CD4-positive, alpha-beta memory T cell (primary cell): ENCODE measurements around the gene ACSS1. TPM values are rescaled to one million over a fixed set of nuclear protein-coding genes. Genes with fewer than 3 reads are reported as not detected.

Source experiments
- CTCF ChIA-PET: fragments of 350-600 bp; sonication (Branson Sonifier 250); formaldehyde crosslinking; loops from one replicate; lab custom pipeline; 2021; ENCODE audit warnings: inconsistent platforms; ENCODE audit not compliant: partially characterized antibody; lab: Charles Lee
- POLR2A ChIA-PET: fragments of 350-600 bp; sonication (Branson Sonifier 250); formaldehyde crosslinking; loops from one replicate; lab custom pipeline; 2021; ENCODE audit not compliant: partially characterized antibody; lab: Charles Lee
- DNase-seq, 5 donors: peaks; one replicate each; pipeline versions ENCODE4 v3.0.0 to v3.0.0-alpha.2; 2020 to 2022; ENCODE audit warnings: mixed read lengths in 1 of 5
- H3K27ac ChIP-seq: one replicate; pipeline ENCODE4 v1.7.0; 2013; ENCODE audit warnings: low read depth, low read length
- H3K27me3 ChIP-seq: 2 replicates; pipeline ENCODE4 v1.7.0; 2013; ENCODE audit warnings: mild to moderate bottlenecking, low read length, moderate library complexity; ENCODE audit not compliant: insufficient read depth
- H3K36me3 ChIP-seq: 2 replicates; pipeline ENCODE4 v1.7.0; 2013; ENCODE audit warnings: mild to moderate bottlenecking, low read length, moderate library complexity; ENCODE audit not compliant: insufficient read depth
- H3K4me1 ChIP-seq: 2 replicates; pipeline ENCODE4 v1.7.0; 2013; ENCODE audit warnings: mild to moderate bottlenecking, low read length, moderate library complexity; ENCODE audit not compliant: insufficient read depth
- H3K4me3 ChIP-seq, 2 donors: one replicate each; pipeline ENCODE4 v1.7.0; 2013; ENCODE audit warnings: low read length in 2 of 2, mild to moderate bottlenecking in 1 of 2
- H3K9me3 ChIP-seq, 2 donors: one replicate each; pipeline ENCODE4 v1.7.0; 2013; ENCODE audit warnings: low read length in 2 of 2, control low read depth in 1 of 2; ENCODE audit not compliant: control insufficient read depth in 1 of 2
- H3K27ac Mint-ChIP-seq, 7 donors: one replicate each; pipeline ENCODE4 v1.8.0; 2020 to 2021; ENCODE audit warnings: mixed read lengths in 7 of 7, mild to moderate bottlenecking in 6 of 7, inconsistent platforms in 3 of 7, moderate library complexity in 3 of 7
- H3K27me3 Mint-ChIP-seq, 2 donors: one replicate each; pipeline ENCODE4 v1.8.0; 2020 to 2021; ENCODE audit warnings: mixed read lengths in 2 of 2
- H3K36me3 Mint-ChIP-seq, 2 donors: one replicate each; pipeline ENCODE4 v1.8.0; 2020 to 2021; ENCODE audit warnings: mixed read lengths in 2 of 2, inconsistent platforms in 1 of 2, mild to moderate bottlenecking in 1 of 2
- H3K4me1 Mint-ChIP-seq, 4 donors: one replicate each; pipeline ENCODE4 v1.8.0; 2020 to 2021; ENCODE audit warnings: mixed read lengths in 4 of 4, mild to moderate bottlenecking in 1 of 4
- H3K4me3 Mint-ChIP-seq, 8 donors: one replicate each; pipeline ENCODE4 v1.8.0; 2020 to 2021; ENCODE audit warnings: mixed read lengths in 8 of 8, mild to moderate bottlenecking in 7 of 8, moderate library complexity in 6 of 8, inconsistent platforms in 3 of 8
- H3K9me3 Mint-ChIP-seq, 8 donors: one replicate each; pipeline ENCODE4 v1.8.0; 2020 to 2021; ENCODE audit warnings: mixed read lengths in 8 of 8, mild to moderate bottlenecking in 5 of 8, inconsistent platforms in 3 of 8, moderate library complexity in 1 of 8
- intact Hi-C: fragments of 100-400 bp; cut with micrococcal nuclease; formaldehyde crosslinking; loops from one replicate; pipeline ENCODE4 v1.15.1; 2023
- polyA plus RNA-seq, 2 donors: library from polyadenylated mRNA; unstranded; fragments of 300-500 nt; fragmentation: Illumina TruSeq; gene quantifications; one replicate each; pipeline ENCODE4 v1.2.3, GENCODE V29; 2021
- total RNA-seq, 2 experiments: library from RNA; stranded (reverse); gene quantifications; one replicate each; pipeline ENCODE4 v1.2.3, GENCODE V29; 2021

ACSS1 gene
- total and polyA plus RNA-seq, 4 experiments from 2014 or later, result 44.6 to 56.5 (median 51.3) TPM

DNA sequence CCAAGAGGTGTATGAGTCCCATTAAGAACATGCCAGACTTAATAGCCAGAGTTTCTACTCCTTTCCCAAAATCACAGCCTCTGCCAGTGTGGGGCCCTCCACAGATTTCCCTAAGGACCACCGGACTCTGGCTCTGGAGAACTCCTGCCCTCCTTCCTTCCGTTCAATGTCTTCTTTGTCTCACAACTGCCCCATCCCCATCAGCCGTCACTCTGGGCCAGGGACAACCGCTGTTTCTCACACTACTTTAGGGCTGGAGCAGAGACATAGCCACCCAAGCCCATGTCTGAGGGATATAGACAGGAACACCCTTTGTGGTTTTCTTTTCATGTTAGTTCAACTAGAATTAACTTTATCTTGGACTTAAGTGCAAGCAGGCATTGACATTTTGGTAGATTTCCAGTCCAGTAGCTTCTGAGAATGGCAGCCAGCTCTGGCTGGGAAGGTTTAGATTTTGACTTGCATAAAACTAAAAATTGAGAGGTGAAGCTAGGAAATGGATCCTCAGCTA is 6.7 kb upstream of the ACSS1 start:
- no peaks in the 10 kb centered on the region for H3K9me3 Mint-ChIP-seq
- no peaks in the 10 kb centered on the region for H3K36me3 ChIP-seq
- H3K36me3 Mint-ChIP-seq, result peaks cover 0 to 2% of the 10 kb centered on the region in 2 donors
- H3K27me3 Mint-ChIP-seq, result peaks cover 12 to 13% of the 10 kb centered on the region in 2 donors
- H3K27ac ChIP-seq, result no peak overlapping the region
- intact Hi-C loops, result loop anchor here (1.0 to 10.0 kb wide), 3 partner anchors 69 to 960 kb away; no protein-coding TSS in a partner anchor
- H3K4me1 ChIP-seq, result no peaks in the 10 kb centered on the region
- peaks cover 7% of the 10 kb centered on the region for H3K27me3 ChIP-seq
- no peaks in the 10 kb centered on the region for H3K9me3 ChIP-seq
- no peak overlapping the region for H3K4me3 Mint-ChIP-seq
- H3K4me1 Mint-ChIP-seq, result peaks cover 4 to 14% (median 7%) of the 10 kb centered on the region in 4 donors
- no peak overlapping the region for H3K4me3 ChIP-seq
- H3K27ac Mint-ChIP-seq, result peak overlapping the region in 1 of 7 donors; percentile 55
- no peak for DNase-seq
- ChIA-PET CTCF (interaction anchor here (0.8 to 12.0 kb wide), 15 partner anchors 9 to 1127 kb away, joined by 3 to 260 read pairs (median 7); partner anchors contain the start of gene APMAP), POLR2A (interaction anchor here (1.4 to 4.1 kb wide), 3 partner anchors 26 to 72 kb away, joined by 6 to 31 read pairs (median 11); partner anchors contain the start of gene APMAP)

DNA sequence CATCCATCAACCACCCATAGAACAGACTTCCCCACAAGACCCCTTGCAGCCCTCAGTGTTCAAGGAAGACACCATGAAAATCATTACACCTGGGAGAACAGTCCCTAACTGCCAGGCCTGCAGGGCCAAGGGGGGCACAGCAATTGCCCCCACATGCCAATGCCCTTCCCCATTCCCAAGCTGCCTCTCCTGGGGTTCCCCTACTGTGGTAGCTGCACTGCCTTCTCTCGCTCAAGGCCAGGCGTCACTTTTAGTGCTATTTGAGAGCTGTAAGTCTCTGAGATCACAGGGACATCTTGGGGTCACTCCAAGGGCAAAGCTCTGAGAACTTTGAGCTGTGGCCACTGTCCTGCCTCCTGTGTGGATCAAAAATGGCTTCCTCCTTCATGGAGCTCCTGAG is 6.0 kb upstream of the ACSS1 start:
- intact Hi-C loops, result loop anchor here (10.0 kb wide), 1 partner anchor 959 kb away; no protein-coding TSS in a partner anchor
- no peak for DNase-seq
- Mint-ChIP-seq H3K27ac (peak overlapping the region in 2 of 7 donors; percentile 44 to 64), H3K4me3 (no peak overlapping the region), H3K36me3 (peaks cover 0 to 2% of the 10 kb centered on the region in 2 donors), H3K9me3 (no peaks in the 10 kb centered on the region), H3K27me3 (peaks cover 6 to 8% of the 10 kb centered on the region in 2 donors), H3K4me1 (peaks cover 7 to 20% (median 11%) of the 10 kb centered on the region in 4 donors)
- H3K27me3 ChIP-seq, result peaks cover under 1% of the 10 kb centered on the region
- no peaks in the 10 kb centered on the region for H3K9me3 ChIP-seq
- POLR2A ChIA-PET, result interaction anchor here (4.1 kb wide), 1 partner anchor 71 kb away, joined by 31 read pairs; the partner anchor contains the start of gene APMAP
- H3K36me3 ChIP-seq, result no peaks in the 10 kb centered on the region
- H3K27ac ChIP-seq, result no peak overlapping the region
- H3K4me3 ChIP-seq, result no peak overlapping the region
- CTCF ChIA-PET, result interaction anchor here (0.7 to 12.0 kb wide), 12 partner anchors 8 to 1127 kb away, joined by 3 to 260 read pairs (median 8); partner anchors contain the start of genes APMAP and ENTPD6
- H3K4me1 ChIP-seq, result peaks cover 6% of the 10 kb centered on the region

DNA sequence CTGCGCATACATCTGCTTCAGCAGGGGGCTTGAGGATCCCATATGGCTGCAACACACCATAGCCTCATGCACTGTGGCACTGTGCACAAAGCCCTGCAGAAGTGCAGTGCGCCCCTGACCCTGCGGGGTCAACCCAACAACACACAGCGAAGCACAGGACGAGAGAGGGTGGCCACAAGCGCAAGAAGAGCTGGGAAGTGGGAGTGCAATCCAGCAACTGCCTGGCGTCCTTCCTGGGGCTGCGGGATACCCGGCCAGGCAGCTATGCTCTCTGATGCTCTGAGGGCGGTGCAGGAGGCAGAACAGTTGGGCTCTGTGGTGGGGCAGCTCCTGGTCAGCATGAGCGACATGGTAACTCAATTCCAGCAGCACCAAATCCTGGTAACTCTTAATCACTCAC is 5.6 kb upstream of the ACSS1 start:
- intact Hi-C loops, result loop anchor here (10.0 kb wide), 1 partner anchor 959 kb away; no protein-coding TSS in a partner anchor
- H3K4me3 Mint-ChIP-seq, result no peak overlapping the region
- Histone ChIP-seq H3K9me3 (no peaks in the 10 kb centered on the region), H3K27ac (no peak overlapping the region), H3K27me3 (no peaks in the 10 kb centered on the region), H3K4me1 (peaks cover 10% of the 10 kb centered on the region), H3K4me3 (no peak overlapping the region), H3K36me3 (no peaks in the 10 kb centered on the region)
- no peaks in the 10 kb centered on the region for H3K9me3 Mint-ChIP-seq
- H3K27ac Mint-ChIP-seq, result peak overlapping the region in 1 of 7 donors; percentile 64
- peaks cover 5 to 8% of the 10 kb centered on the region in 2 donors for H3K27me3 Mint-ChIP-seq
- ChIA-PET POLR2A (interaction anchor here (1.5 to 4.1 kb wide), 3 partner anchors 30 to 71 kb away, joined by 3 to 31 read pairs (median 5); partner anchors contain the start of gene APMAP), CTCF (interaction anchor here (0.7 to 12.0 kb wide), 10 partner anchors 8 to 1126 kb away, joined by 3 to 260 read pairs (median 10); partner anchors contain the start of genes APMAP and ENTPD6)
- H3K4me1 Mint-ChIP-seq, result peaks cover 8 to 24% (median 14%) of the 10 kb centered on the region in 4 donors
- H3K36me3 Mint-ChIP-seq, result peaks cover 0 to 2% of the 10 kb centered on the region in 2 donors
- DNase-seq, result no peak

DNA sequence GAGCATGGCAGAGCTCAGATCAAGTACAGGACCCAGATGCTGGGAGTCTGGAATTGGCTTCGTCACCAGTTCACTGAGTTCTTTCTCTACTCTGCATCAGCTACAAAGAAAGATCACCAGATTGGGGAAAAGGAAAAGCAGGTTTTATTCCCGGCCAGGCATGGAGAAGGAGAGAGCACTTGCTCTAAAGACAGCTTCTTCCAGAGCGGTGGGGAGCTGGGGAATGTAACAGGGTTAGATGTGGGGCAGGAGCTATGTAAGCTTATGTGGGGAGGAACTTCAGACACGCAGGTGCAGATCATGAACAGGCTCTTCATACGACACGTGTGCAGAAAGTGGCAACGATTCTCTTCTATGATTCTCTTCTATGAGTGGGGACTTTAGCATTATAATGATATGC is 4.9 kb upstream of the ACSS1 start:
- POLR2A ChIA-PET, result interaction anchor here (1.5 to 4.1 kb wide), 3 partner anchors 29 to 70 kb away, joined by 3 to 31 read pairs (median 5); partner anchors contain the start of gene APMAP

DNA sequence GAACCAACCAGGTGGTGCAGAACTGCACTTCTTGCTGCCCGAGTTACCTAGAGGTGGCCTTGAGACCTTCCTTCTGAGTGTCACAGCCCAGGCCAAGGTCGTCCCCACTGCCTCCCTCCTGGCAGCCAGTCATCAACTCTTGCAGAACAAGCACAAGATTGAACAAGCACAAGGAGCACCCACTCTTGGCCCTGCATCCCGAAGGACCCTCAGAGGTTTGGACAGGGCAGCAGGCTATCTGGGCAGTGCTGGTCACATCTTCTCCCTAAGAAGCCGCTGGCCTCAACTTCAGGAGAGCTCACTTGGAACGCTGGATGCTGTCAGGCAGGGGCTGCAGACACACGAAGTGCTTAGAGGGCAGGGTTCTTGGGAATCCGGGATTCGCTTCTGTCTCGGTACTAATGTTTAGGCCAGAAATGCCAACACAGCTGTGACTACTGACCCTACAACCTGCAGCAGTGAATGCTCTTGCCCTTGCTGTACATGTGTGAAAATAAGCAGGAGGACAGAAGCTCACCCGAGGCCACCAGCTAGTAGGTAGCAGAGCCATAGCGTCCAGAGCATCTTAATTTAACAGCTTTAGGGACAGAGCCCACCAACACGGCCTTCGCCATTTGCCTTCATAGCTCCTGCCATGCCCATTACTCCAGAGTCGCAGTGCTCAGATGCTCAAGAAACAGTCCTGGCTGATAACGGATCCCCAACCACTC is 4.0 kb upstream of the ACSS1 start:
- Mint-ChIP-seq H3K4me3 (no peak overlapping the region), H3K36me3 (peaks cover 0 to 4% of the 10 kb centered on the region in 2 donors), H3K4me1 (peaks cover 8 to 29% (median 16%) of the 10 kb centered on the region in 4 donors), H3K27ac (peak overlapping the region in 1 of 7 donors; percentile 60), H3K9me3 (no peaks in the 10 kb centered on the region), H3K27me3 (peaks cover 2 to 8% of the 10 kb centered on the region in 2 donors)
- Histone ChIP-seq H3K4me3 (no peak overlapping the region), H3K27ac (no peak overlapping the region), H3K36me3 (no peaks in the 10 kb centered on the region), H3K9me3 (no peaks in the 10 kb centered on the region), H3K4me1 (peaks cover 13% of the 10 kb centered on the region), H3K27me3 (no peaks in the 10 kb centered on the region)
- ChIA-PET POLR2A (interaction anchor here (1.1 to 4.1 kb wide), 4 partner anchors 28 to 69 kb away, joined by 3 to 31 read pairs (median 4); partner anchors contain the start of gene APMAP), CTCF (interaction anchor here (0.7 to 12.0 kb wide), 6 partner anchors 15 to 131 kb away, joined by 3 to 260 read pairs (median 19); partner anchors contain the start of gene APMAP)
- intact Hi-C loops, result loop anchor here (10.0 kb wide), 1 partner anchor 957 kb away; no protein-coding TSS in a partner anchor
- DNase-seq, result no peak

More for the DNA sequence above, 4.9 kb upstream of the ACSS1 start:
- H3K27ac Mint-ChIP-seq, result no peak overlapping the region
- no peaks in the 10 kb centered on the region for H3K27me3 ChIP-seq
- H3K4me1 ChIP-seq, result peaks cover 13% of the 10 kb centered on the region
- no peaks in the 10 kb centered on the region for H3K36me3 ChIP-seq
- intact Hi-C loops, result loop anchor here (10.0 kb wide), 1 partner anchor 958 kb away; no protein-coding TSS in a partner anchor
- H3K4me1 Mint-ChIP-seq, result peaks cover 8 to 25% (median 14%) of the 10 kb centered on the region in 4 donors
- no peaks in the 10 kb centered on the region for H3K9me3 ChIP-seq
- no peaks in the 10 kb centered on the region for H3K9me3 Mint-ChIP-seq
- H3K36me3 Mint-ChIP-seq, result peaks cover 0 to 2% of the 10 kb centered on the region in 2 donors
- H3K27ac ChIP-seq, result no peak overlapping the region
- H3K4me3 ChIP-seq, result no peak overlapping the region
- H3K4me3 Mint-ChIP-seq, result no peak overlapping the region
- no peak for DNase-seq
- peaks cover 2 to 8% of the 10 kb centered on the region in 2 donors for H3K27me3 Mint-ChIP-seq
- CTCF ChIA-PET, result interaction anchor here (0.7 to 12.0 kb wide), 8 partner anchors 15 to 904 kb away, joined by 3 to 260 read pairs (median 8); partner anchors contain the start of gene APMAP

DNA sequence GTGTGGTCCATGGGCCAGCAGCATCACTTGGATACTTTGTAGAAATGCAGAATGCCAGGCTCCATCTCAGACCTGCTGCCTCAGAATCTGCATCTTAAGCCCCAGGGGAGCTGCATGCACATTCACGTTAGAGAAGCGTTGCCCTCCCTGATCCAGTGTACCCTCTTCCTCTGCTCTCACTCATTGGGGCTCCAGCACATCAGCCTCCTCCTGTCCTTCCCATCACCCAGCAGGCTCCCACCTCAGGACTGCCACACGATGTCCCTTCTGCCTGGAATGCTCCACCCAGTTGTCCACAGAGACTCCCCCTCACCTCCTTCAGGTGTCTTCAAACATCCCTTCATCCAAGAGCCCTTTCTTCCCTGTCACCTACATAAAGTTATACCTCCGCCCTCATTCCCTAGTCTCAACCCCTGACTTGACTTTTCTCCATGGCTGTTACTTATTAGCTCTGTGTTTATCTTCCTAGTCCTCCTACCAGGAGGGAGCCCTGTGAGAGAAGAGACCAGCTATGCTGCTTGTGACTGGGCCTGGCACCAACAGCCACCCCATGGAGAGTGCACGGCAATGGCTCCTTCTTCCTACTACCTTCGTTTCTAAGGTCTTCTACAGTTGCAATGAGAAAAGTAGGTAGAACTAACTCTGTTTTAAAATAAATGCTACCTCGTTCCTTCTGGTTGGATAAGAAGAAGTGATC is 3.3 kb upstream of the ACSS1 start:
- Histone ChIP-seq H3K36me3 (no peaks in the 10 kb centered on the region), H3K9me3 (no peaks in the 10 kb centered on the region), H3K27ac (no peak overlapping the region), H3K4me3 (no peak overlapping the region), H3K27me3 (no peaks in the 10 kb centered on the region), H3K4me1 (peaks cover 20% of the 10 kb centered on the region)
- CTCF ChIA-PET, result interaction anchor here (2.7 to 12.0 kb wide), 4 partner anchors 29 to 131 kb away, joined by 12 to 260 read pairs (median 28); partner anchors contain the start of gene APMAP
- H3K36me3 Mint-ChIP-seq, result peaks cover 0 to 7% of the 10 kb centered on the region in 2 donors
- H3K9me3 Mint-ChIP-seq, result no peaks in the 10 kb centered on the region
- H3K4me3 Mint-ChIP-seq, result peak overlapping the region in 2 of 8 donors; percentile 22 to 41
- peaks cover 11 to 36% (median 20%) of the 10 kb centered on the region in 4 donors for H3K4me1 Mint-ChIP-seq
- POLR2A ChIA-PET, result interaction anchor here (1.1 kb wide), 1 partner anchor 67 kb away, joined by 3 read pairs; no protein-coding TSS in a partner anchor
- intact Hi-C loops, result loop anchor here (10.0 kb wide), 1 partner anchor 956 kb away; no protein-coding TSS in a partner anchor
- peaks cover 2 to 8% of the 10 kb centered on the region in 2 donors for H3K27me3 Mint-ChIP-seq
- H3K27ac Mint-ChIP-seq, result peak overlapping the region in 3 of 7 donors; percentile 19 to 74 (median 60)
- no peak for DNase-seq
